ENCODE data around the gene ASTN2.

GRCh38 chr9:116935149-116935897 is 479.5 kb downstream of the ASTN2 start:
- TF ChIP-seq CTCF (IDR thresholded peaks at IDR 0.05) (no peak), POLR2A (IDR thresholded peaks at IDR 0.05) (no peak)

Measured in thyroid gland (tissue), 4 donors.